Psoas muscle (tissue), 8 donors: ENCODE data around the gene DCLK3. TPM values are rescaled to one million over a fixed set of nuclear protein-coding genes. Genes with fewer than 3 reads are reported as not detected.
A peak's percentile ranks its signal among the peaks of the same experiment; 100 is the strongest.

Experiments used
- ATAC-seq, 4 donors: fragments of 200-7000 bp; cut with Tn5 transposase; one replicate each; pipeline ENCODE4 v1.9.1; 2020; ENCODE audit warnings: moderate library complexity in 3 of 4, mild to moderate bottlenecking in 2 of 4
- DNase-seq, 2 donors: peaks; one replicate each; pipeline ENCODE4 v3.0.0-alpha.2; 2020
- H3K27ac ChIP-seq: fragments of 200-600 bp; one replicate; pipeline ENCODE4 v1.8.0; 2022
- H3K27me3 ChIP-seq, 3 donors: fragments of 200-600 bp in 1 of 3; one replicate each; pipeline versions ENCODE4 v1.6.1 to v1.8.0; 2013 to 2022; ENCODE audit warnings: low read length in 2 of 3, mild to moderate bottlenecking in 2 of 3, moderate library complexity in 1 of 3; ENCODE audit not compliant: insufficient read depth in 3 of 3
- H3K36me3 ChIP-seq, 2 donors: fragments of 200-600 bp in 1 of 2; one replicate each; pipeline versions ENCODE4 v1.6.1 to v1.8.0; 2013 to 2022; ENCODE audit warnings: low read depth in 1 of 2, mild to moderate bottlenecking in 1 of 2, moderate library complexity in 1 of 2; ENCODE audit not compliant: insufficient read depth in 1 of 2
- H3K4me1 ChIP-seq: fragments of 200-600 bp; one replicate; pipeline ENCODE4 v1.8.0; 2022
- H3K4me3 ChIP-seq: fragments of 200-600 bp; one replicate; pipeline ENCODE4 v1.8.0; 2022; ENCODE audit warnings: mild to moderate bottlenecking
- H3K9me3 ChIP-seq: fragments of 200-600 bp; one replicate; pipeline ENCODE4 v1.8.0; 2022
- WGBS, 3 donors: extraction: QIAGEN DNeasy Blood & Tissue Kit; methylation state at CpG; one replicate each; pipeline versions ENCODE4 v1.1.6 to v1.1.7; 2013; 5-methylcytosine and 5-hydroxymethylcytosine counted together
- intact Hi-C, 2 donors: fragments of 100-400 bp; cut with DNase I; formaldehyde crosslinking; loops; one replicate each; pipeline versions ENCODE4 v1.11.0 to v1.14.2; 2022
- polyA plus RNA-seq, 3 donors: library from polyadenylated mRNA; stranded (reverse); fragments of 200-250 nt; gene quantifications; one replicate each; pipeline ENCODE4 v1.2.3, GENCODE V29; 2013
- total RNA-seq, 4 donors: library from RNA; stranded (reverse); fragmentation: NEBNext Ultra II Directional in 2 of 4; extraction: Animal tissue kit (Norgen Biotek cat#: 25700) in 2 of 4; gene quantifications; one replicate each; pipeline versions ENCODE4 v1.2.1 to v1.2.4, GENCODE V29; 2021 to 2023
- TF ChIP-seq, protein P1 (sequence below): fragments of 200-600 bp; IDR thresholded peaks from one replicate; pipeline ENCODE4 v1.8.0; 2022; ENCODE audit warnings: antibody characterized with exemption
- donor health status: healthy with polysubstance abuse.
- donor health status: DM: no; HTN: no; CAD: no; lungs with moderate emphysema.
- donor health status: Bipolar disorder and iron deficiency.
- donor health status: healthy.
- donor health status: DM: yes; HTN: yes; CAD: no.
- donor health status: DM: no; HTN: no; CAD: no.
- donor health status: DM: no; HTN: no; CAD: no.
- donor health status: DM: yes; HTN: yes; CAD: no.

DCLK3 gene
- total and polyA plus RNA-seq, 7 donors, result 0.34 to 1.7 (median 0.54) TPM

DNA sequence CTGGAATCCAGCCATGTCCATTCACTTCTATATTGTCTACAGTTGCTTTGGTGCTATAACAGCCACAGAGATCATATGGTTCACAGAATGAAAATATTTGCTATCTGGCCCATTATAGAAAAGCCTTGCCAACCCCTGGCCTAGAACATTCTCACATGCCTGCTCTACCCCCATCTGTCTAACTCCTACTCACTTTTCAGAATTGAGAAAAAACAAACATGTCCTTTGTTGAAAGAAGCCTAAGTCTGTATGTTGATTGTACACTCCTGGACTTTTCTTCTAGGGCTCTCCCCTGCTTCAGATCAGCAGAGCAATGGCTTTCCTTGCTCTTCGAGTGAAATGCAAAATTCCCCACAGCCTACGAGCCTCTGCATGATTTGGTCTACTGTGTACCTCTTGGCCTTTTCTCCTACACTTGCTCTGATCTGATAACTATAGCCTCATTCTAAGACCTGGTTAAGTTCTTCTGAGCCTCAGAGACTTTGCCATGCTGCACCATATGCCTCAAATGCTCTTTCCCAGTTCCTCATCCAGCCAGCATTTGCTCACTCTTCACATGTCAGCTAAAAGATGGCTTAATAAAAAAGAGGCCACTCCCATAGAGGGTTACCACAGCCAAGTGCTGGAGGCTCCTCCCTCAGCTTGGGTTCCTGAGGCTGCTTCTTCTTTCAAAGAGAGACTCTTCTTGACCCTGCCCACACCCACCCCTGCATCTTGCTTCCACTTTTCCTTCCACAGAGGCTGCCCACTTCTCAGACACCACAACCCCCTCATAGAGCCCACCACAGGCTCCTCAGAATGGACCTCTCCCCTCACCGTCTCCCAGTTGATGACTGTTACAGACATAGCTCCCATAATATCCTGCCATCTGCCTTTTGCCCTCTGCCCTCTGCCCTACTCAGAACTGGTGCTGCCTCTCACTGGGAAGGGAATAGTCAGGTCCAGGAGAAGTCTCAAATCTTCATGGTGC, 22.9 kb upstream of the DCLK3 start:
- ATAC-seq (no peak), DNase-seq (peak in 1 of 2 donors; percentile 39)
- TF ChIP-seq, protein P1, sequence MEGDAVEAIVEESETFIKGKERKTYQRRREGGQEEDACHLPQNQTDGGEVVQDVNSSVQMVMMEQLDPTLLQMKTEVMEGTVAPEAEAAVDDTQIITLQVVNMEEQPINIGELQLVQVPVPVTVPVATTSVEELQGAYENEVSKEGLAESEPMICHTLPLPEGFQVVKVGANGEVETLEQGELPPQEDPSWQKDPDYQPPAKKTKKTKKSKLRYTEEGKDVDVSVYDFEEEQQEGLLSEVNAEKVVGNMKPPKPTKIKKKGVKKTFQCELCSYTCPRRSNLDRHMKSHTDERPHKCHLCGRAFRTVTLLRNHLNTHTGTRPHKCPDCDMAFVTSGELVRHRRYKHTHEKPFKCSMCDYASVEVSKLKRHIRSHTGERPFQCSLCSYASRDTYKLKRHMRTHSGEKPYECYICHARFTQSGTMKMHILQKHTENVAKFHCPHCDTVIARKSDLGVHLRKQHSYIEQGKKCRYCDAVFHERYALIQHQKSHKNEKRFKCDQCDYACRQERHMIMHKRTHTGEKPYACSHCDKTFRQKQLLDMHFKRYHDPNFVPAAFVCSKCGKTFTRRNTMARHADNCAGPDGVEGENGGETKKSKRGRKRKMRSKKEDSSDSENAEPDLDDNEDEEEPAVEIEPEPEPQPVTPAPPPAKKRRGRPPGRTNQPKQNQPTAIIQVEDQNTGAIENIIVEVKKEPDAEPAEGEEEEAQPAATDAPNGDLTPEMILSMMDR, result no peak
- 69 to 74% (median 71%) methylated on average over 3 of the region's 3 CpGs for WGBS, 3 donors
- H3K4me1 ChIP-seq, result no peaks in the 10 kb centered on the region
- no peaks in the 10 kb centered on the region for H3K36me3 ChIP-seq
- H3K9me3 ChIP-seq, result no peaks in the 10 kb centered on the region
- H3K27ac ChIP-seq, result no peak overlapping the region
- no peak overlapping the region for H3K4me3 ChIP-seq
- intact Hi-C loops, result no loop called here
- H3K27me3 ChIP-seq, result no peaks in the 10 kb centered on the region

DNA sequence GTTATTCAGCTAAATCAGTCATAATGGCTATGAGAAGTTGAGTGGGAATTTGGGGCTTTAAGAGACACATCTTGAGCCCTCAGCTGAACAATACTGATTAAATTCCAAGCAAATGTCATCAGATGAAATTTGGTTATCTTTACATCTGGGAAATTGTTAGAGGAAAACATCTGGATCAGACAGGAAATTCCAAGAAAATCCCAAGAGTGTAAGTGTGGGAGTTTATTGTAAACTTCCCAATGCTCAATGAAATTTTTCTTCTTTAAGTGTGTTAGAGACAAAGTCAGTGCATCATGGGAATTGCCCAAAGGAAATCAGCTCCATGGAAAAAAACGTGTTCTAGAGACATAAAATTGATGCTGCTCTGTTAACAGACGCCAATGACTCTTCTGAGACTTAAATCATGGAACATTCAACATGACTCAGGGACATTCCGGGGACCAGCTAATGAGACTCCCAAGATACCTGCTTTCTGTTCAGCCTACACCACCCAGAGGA, 19.8 kb upstream of the DCLK3 start:
- Histone ChIP-seq H3K4me1 (no peaks in the 10 kb centered on the region), H3K9me3 (no peaks in the 10 kb centered on the region), H3K27me3 (no peaks in the 10 kb centered on the region), H3K27ac (peak overlapping the region; percentile 21), H3K4me3 (no peak overlapping the region), H3K36me3 (no peaks in the 10 kb centered on the region)
- ATAC-seq (no peak), DNase-seq (no peak)
- intact Hi-C loops, result no loop called here
- TF ChIP-seq, protein P1, result no peak
- 44 to 60% (median 45%) methylated on average over 3 of the region's 3 CpGs for WGBS, 3 donors

- no peak overlapping the region for H3K27ac ChIP-seq
- H3K4me3 ChIP-seq, result no peak overlapping the region
- H3K27me3 ChIP-seq, result no peaks in the 10 kb centered on the region
- ATAC-seq (no peak), DNase-seq (no peak)
- no peaks in the 10 kb centered on the region for H3K4me1 ChIP-seq
- intact Hi-C loops, result loop anchor here in 1 of 2 donors (5.0 kb wide), 1 partner anchor 1035 kb away; no protein-coding TSS in a partner anchor
- TF ChIP-seq, protein P1, result no peak
- H3K36me3 ChIP-seq, result no peaks in the 10 kb centered on the region
- H3K9me3 ChIP-seq, result no peaks in the 10 kb centered on the region
- 78 to 83% (median 78%) methylated on average over 2 of the region's 2 CpGs for whole genome bisulfite sequencing, 3 donors
These were observed 13.3 kb upstream of the DCLK3 start for GRCh38 chr3:36777424-36778218.

DNA sequence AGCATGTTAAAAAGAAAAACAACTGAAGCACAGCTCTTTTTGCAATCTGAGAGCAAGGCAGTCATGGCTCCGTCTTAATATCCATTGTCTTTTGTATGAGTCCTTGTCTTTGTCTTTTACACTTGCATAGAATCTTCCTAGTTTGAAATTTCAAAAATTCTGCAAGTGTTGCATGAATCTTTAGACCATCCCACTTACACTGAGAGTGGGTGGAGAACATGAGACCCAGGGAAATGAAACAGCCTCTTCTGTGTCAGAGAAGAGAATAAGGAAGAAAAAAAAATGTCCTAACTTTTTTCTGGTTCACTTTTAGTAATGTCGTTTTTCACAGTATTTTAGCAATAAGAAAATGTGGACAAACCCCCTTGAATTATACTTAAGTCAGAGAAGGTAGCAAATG, 12.1 kb upstream of the DCLK3 start:
- DNase-seq (no peak), ATAC-seq (no peak)
- Histone ChIP-seq H3K36me3 (no peaks in the 10 kb centered on the region), H3K4me1 (no peaks in the 10 kb centered on the region), H3K9me3 (no peaks in the 10 kb centered on the region), H3K4me3 (no peak overlapping the region), H3K27ac (no peak overlapping the region), H3K27me3 (no peaks in the 10 kb centered on the region)
- intact Hi-C loops, result loop anchor here in 1 of 2 donors (5.0 kb wide), 1 partner anchor 1036 kb away; no protein-coding TSS in a partner anchor
- 34 to 41% (median 40%) methylated on average over 2 of the region's 2 CpGs for WGBS, 3 donors
- TF ChIP-seq, protein P1, result no peak
